Lower lobe of right lung (tissue), 2 donors: ENCODE data around the gene TMEM115. TPM values are rescaled to one million over a fixed set of nuclear protein-coding genes. Genes with fewer than 3 reads are reported as not detected.

Experiments used
- ATAC-seq, 2 donors: fragments of 200-7000 bp; cut with Tn5 transposase; one replicate each; pipeline ENCODE4 v1.9.1; 2020 to 2022; ENCODE audit warnings: mild to moderate bottlenecking in 2 of 2, moderate library complexity in 2 of 2
- DNase-seq: peaks from one replicate; pipeline ENCODE4 v3.0.0-alpha.2; 2020
- H3K27ac ChIP-seq: fragments of 200-600 bp; one replicate; pipeline ENCODE4 v1.8.0; 2022
- H3K27me3 ChIP-seq: fragments of 200-600 bp; one replicate; pipeline ENCODE4 v1.8.0; 2022; ENCODE audit warnings: low read depth
- H3K36me3 ChIP-seq: fragments of 200-600 bp; one replicate; pipeline ENCODE4 v1.8.0; 2022; ENCODE audit warnings: mild to moderate bottlenecking
- H3K4me1 ChIP-seq: fragments of 200-600 bp; one replicate; pipeline ENCODE4 v1.8.0; 2022
- H3K4me3 ChIP-seq: fragments of 200-600 bp; one replicate; pipeline ENCODE4 v1.8.0; 2022; ENCODE audit warnings: mild to moderate bottlenecking
- H3K9me3 ChIP-seq: fragments of 200-600 bp; one replicate; pipeline ENCODE4 v1.8.0; 2022
- intact Hi-C: fragments of 100-400 bp; cut with DNase I; formaldehyde crosslinking; loops from one replicate; pipeline ENCODE4 v1.11.0; 2022
- total RNA-seq: library from RNA; stranded (reverse); fragmentation: NEBNext Ultra II Directional; extraction: Animal tissue kit (Norgen Biotek cat#: 25700); gene quantifications from one replicate; pipeline ENCODE4 v1.2.1, GENCODE V29; 2021
- TF ChIP-seq, protein P1 (sequence below): fragments of 200-600 bp; IDR thresholded peaks from one replicate; pipeline ENCODE4 v1.8.0; 2022; ENCODE audit warnings: antibody characterized with exemption, mild to moderate bottlenecking
- donor health status: DM: no; HTN: yes; CAD: no; lungs with severe emphysema.

Gene TMEM115
- total RNA-seq, 1 donor from 2014 or later = 37.5 TPM

DNA sequence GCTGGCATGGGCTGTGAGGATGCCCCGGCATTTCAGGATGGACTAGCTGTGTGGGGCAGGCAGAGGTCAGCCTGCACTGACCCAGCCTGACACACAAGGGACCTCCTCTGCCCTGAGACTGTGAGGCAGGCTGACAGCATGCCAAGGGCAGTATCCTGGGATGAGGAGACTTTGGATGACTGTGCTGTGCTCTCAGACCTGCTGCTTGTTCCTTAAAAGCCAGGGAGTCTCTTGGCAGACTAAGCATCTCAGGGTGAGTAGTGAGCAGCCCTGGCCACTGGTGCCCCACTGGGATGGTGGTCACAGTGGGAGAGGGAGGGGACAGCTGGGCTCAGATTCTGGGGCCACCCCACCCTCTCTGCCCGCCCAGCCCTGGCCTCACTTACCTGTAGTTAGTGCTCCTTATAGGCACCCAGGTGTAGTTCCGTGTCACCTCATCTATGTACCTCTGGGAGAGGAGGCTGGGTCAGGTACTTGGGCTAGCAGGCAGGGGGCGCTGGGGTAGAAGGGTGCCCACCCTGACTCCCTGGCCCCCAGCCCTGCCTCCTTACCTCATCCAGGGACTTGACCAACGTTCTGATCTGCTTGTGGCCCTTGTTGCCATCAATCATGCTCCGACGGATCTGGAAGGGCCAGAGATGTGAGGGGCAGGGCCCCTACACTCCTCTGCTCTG is 16.1 kb upstream of the TMEM115 start:
- DNase-seq = no peak

DNA sequence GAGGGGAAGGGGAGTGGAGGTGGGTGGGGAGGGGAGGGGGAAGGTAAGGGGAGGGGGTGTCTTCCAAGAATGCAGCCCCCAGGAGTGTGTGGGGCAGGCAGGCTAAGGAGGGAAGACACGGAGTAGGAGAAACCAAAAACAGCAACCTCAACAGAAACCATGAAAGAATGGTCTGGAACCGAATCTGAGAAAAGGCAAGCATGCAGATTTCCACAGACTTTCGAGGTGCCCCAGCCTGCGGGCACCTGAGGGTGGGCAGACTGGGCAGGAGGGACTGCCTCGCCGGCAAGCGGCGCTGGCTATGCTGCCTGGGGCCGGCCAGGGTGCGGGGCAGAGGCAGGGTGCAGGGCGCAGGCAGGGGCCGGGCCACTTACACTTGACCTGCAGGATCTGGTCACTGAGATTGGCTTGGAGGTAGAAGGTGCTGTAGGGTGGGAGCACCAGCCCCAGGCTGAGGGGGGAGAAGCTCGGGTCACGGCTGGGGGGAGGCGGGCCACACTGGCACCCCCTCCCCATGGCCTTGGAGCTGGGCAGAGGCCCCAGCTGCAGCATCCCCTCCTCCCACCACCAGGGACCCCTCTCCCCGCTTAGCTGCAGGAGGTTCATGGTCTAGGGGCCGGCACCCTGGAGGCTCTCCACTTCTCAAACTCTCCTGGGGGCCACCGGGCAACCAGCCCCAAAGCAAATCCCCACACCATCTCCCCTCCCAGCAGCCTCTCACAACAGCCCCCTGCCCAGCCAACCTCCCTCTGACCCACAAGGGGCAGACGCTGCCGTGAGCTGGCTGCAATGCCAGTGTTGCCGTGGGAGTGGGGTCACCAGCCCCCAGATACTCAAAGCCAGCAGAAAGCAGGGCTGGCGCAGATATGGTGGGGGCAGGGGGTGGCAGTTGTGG is 15.3 kb upstream of the TMEM115 start:
- Histone ChIP-seq H3K27ac (no peak overlapping the region), H3K27me3 (no peaks in the 10 kb centered on the region), H3K4me1 (no peaks in the 10 kb centered on the region), H3K4me3 (no peak overlapping the region), H3K36me3 (peaks cover 22% of the 10 kb centered on the region), H3K9me3 (no peaks in the 10 kb centered on the region)
- ATAC-seq = peak in 1 of 2 donors; percentile 7
- DNase-seq = no peak
- TF ChIP-seq, protein P1, sequence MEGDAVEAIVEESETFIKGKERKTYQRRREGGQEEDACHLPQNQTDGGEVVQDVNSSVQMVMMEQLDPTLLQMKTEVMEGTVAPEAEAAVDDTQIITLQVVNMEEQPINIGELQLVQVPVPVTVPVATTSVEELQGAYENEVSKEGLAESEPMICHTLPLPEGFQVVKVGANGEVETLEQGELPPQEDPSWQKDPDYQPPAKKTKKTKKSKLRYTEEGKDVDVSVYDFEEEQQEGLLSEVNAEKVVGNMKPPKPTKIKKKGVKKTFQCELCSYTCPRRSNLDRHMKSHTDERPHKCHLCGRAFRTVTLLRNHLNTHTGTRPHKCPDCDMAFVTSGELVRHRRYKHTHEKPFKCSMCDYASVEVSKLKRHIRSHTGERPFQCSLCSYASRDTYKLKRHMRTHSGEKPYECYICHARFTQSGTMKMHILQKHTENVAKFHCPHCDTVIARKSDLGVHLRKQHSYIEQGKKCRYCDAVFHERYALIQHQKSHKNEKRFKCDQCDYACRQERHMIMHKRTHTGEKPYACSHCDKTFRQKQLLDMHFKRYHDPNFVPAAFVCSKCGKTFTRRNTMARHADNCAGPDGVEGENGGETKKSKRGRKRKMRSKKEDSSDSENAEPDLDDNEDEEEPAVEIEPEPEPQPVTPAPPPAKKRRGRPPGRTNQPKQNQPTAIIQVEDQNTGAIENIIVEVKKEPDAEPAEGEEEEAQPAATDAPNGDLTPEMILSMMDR = no peak
- intact Hi-C loops = no loop called here

More for the DNA sequence above, 16.1 kb upstream of the TMEM115 start:
- Histone ChIP-seq H3K27me3 (no peaks in the 10 kb centered on the region), H3K4me1 (no peaks in the 10 kb centered on the region), H3K27ac (no peak overlapping the region), H3K36me3 (peaks cover 26% of the 10 kb centered on the region), H3K4me3 (no peak overlapping the region), H3K9me3 (no peaks in the 10 kb centered on the region)
- no peak for ATAC-seq
- TF ChIP-seq, protein P1 = no peak
- intact Hi-C loops = no loop called here

DNA sequence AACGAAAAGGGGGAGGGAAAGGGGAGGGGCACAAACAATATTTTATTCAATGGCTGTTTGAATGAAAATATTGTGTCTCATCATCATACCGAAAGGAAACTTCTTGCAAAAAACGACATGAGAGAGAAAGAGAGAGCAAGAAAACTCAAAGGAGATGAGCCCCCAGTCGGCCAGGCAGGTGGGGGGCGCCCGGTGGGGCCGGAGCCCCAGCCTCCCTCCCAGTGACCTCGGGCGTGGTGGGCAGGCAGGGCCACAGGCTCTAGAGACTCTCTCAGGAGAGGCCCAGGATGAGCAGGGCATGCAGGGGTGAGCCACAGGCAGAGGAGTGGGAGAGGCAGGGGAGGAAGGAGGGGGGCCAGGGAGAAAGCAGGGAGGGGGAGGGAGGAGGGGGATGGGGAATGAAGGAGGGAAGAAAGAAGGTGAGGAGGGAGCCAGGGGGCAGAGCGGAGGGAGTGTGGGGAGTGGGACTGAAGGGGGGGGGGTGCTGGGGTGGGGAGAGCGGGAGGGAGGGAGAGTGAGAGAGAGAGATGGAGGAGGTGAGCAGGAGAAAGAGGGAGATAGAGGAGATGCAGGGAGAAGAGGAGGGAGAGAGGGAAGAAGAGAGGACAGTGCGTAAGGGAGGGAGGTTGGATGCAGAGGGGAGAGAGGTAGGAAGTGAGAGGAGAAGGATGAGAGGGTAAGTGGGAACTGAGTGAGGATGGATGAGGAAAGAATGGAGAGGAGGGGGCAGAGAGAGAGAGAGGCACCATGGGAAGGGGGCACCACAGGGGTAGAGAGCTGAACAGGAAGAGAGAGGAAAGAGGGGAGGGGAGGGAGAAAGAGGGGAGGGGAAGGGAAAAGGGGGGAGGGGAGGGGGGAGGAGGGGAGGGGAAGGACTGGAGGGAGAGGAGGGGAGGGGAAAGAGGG is 14.1 kb upstream of the TMEM115 start:
- Histone ChIP-seq H3K4me3 (no peak overlapping the region), H3K27ac (no peak overlapping the region), H3K27me3 (no peaks in the 10 kb centered on the region), H3K36me3 (peaks cover 18% of the 10 kb centered on the region), H3K4me1 (no peaks in the 10 kb centered on the region), H3K9me3 (no peaks in the 10 kb centered on the region)
- TF ChIP-seq, protein P1 = no peak
- intact Hi-C loops = no loop called here
- DNase-seq (no peak), ATAC-seq (no peak)

DNA sequence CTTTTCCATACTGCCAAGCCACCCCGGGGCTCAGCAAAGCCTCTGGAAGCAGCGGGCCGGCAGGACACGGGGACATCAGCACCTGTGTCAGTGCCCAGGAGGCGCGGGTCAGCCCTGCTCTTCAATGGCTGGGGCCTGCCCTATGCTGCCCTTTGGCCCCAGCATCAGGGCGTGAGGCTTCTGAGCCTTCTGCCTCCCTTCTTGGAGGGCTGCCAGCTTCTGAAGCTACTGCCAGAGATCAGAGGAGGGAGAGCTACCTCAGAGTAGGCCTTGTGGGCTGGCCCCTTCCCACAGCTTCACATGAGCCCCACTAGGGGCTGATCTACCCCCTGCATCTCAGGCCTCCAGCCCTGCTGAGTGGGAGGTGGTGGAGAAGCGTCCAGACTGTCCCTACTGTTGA is 13.0 kb upstream of the TMEM115 start:
- Histone ChIP-seq H3K27ac (no peak overlapping the region), H3K36me3 (peaks cover 7% of the 10 kb centered on the region), H3K4me1 (no peaks in the 10 kb centered on the region), H3K4me3 (no peak overlapping the region), H3K9me3 (no peaks in the 10 kb centered on the region), H3K27me3 (no peaks in the 10 kb centered on the region)
- intact Hi-C loops = no loop called here
- ATAC-seq (no peak), DNase-seq (no peak)
- TF ChIP-seq, protein P1 = no peak

DNA sequence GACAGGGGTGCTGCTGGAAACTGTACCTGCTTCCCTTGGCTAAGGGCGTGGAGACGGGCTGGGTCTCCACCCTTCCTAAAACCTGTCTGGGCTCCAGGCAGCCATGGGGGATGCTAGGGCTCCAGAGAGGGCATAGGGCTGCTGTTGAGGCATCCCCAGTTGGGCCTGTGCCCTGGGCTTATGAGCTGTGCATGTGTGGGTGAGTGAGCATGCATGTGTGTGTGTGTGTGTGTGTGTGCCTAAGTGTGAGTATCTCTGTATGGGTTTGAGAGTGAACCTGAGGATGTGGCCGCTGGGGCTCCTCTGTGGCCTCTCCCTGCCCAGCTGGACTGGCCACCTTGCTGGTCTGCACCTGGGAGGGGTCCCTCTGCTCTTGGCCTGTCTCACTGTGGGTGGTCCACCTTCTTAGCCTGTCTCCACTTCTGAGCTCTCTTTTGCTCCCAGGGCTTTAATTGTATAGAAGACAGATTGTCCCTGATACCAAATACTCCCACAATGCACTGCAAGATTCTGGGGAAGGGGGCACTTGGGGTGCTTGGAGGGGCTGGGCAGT is 11.9 kb upstream of the TMEM115 start:
- TF ChIP-seq, protein P1 = no peak
- H3K4me3 ChIP-seq = no peak overlapping the region
- intact Hi-C loops = no loop called here
- ATAC-seq (no peak), DNase-seq (no peak)
- H3K9me3 ChIP-seq = no peaks in the 10 kb centered on the region
- peaks cover 7% of the 10 kb centered on the region for H3K36me3 ChIP-seq
- no peaks in the 10 kb centered on the region for H3K27me3 ChIP-seq
- H3K4me1 ChIP-seq = no peaks in the 10 kb centered on the region
- H3K27ac ChIP-seq = no peak overlapping the region
